ENCODE data around the gene ANXA5. TPM values are rescaled to one million over a fixed set of nuclear protein-coding genes. Genes with fewer than 3 reads are reported as not detected.

The ANXA5 gene
- total RNA-seq, 1 experiment from 2014 or later, result 280 TPM

GRCh38 chr4:121658125-121658524 lies 38.7 kb downstream of the ANXA5 start:
- Histone ChIP-seq H3K4me1 (ENCODE audit: insufficient read depth, low read length) (no peaks in the 10 kb centered on the region), H3K9me3 (ENCODE audit: low read length) (no peaks in the 10 kb centered on the region), H3K27ac (ENCODE audit: low read length) (no peak overlapping the region), H4K20me1 (ENCODE audit: low read length) (no peaks in the 10 kb centered on the region), H3K9ac (ENCODE audit: low read length) (no peak overlapping the region), H3K9me2 (replicated peaks; ENCODE audit: low read length) (no peaks in the 10 kb centered on the region), H3K27me3 (ENCODE audit: low read length) (no peaks in the 10 kb centered on the region), H3F3A (ENCODE audit: low read length, unreplicated experiment) (no peaks in the 10 kb centered on the region), H3K79me2 (ENCODE audit: low read length) (no peaks in the 10 kb centered on the region), H3K36me3 (ENCODE audit: low read depth, low read length) (no peaks in the 10 kb centered on the region), H3K4me3 (ENCODE audit: low read length) (no peak overlapping the region), H3K4me2 (ENCODE audit: low read length) (no peak overlapping the region), H2AFZ (ENCODE audit: low read length) (no peak overlapping the region)
- ChIA-PET POLR2A (ENCODE audit: unreplicated experiment) (no interaction called here), CTCF (no interaction called here)
- TF ChIP-seq EZH2phosphoT487 (IDR thresholded peaks at IDR 0.05; ENCODE audit: borderline replicate concordance, low read length) (no peak), CTCF (conservative IDR thresholded peaks at IDR 0.05; ENCODE audit: low read depth, low read length) (no peak), EZH2 (IDR thresholded peaks at IDR 0.05; ENCODE audit: low read length, unreplicated experiment) (no peak)
- ATAC-seq (no peak), DNase-seq (no peak)
- no TSS peak for BruUV-seq (replicated peaks)
- intact Hi-C loops (cut with micrococcal nuclease), result loop anchor here (5.0 kb wide), 1 partner anchor 79 kb away; no protein-coding TSS in a partner anchor

GRCh38 chr4:121656269-121656641 lies 40.5 kb downstream of the ANXA5 start:
- no peaks in the 10 kb centered on the region for H3K27me3 ChIP-seq (ENCODE audit: low read length)
- ChIA-PET CTCF (interaction anchor here (0.7 kb wide), 2 partner anchors 115 to 194 kb away, joined by 4 to 5 read pairs; no protein-coding TSS in a partner anchor), POLR2A (ENCODE audit: unreplicated experiment) (no interaction called here)
- H3K9ac ChIP-seq (ENCODE audit: low read length), result no peak overlapping the region
- intact Hi-C loops (cut with micrococcal nuclease), result loop anchor here (1.0 to 5.0 kb wide), 4 partner anchors 81 to 463 kb away; no protein-coding TSS in a partner anchor
- H3K9me3 ChIP-seq (ENCODE audit: low read length), result no peaks in the 10 kb centered on the region
- BruUV-seq (replicated peaks), result no TSS peak
- H3F3A ChIP-seq (ENCODE audit: low read length, unreplicated experiment), result no peaks in the 10 kb centered on the region
- no peaks in the 10 kb centered on the region for H3K36me3 ChIP-seq (ENCODE audit: low read depth, low read length)
- TF ChIP-seq CTCF (conservative IDR thresholded peaks at IDR 0.05; ENCODE audit: low read depth, low read length) (peak; percentile 59), EZH2 (IDR thresholded peaks at IDR 0.05; ENCODE audit: low read length, unreplicated experiment) (no peak)
- H2AFZ ChIP-seq (ENCODE audit: low read length), result no peak overlapping the region
- ATAC-seq (peak; percentile 69), DNase-seq (peak; percentile 62)
- no peaks in the 10 kb centered on the region for H3K9me2 ChIP-seq (replicated peaks; ENCODE audit: low read length)
- H3K27ac ChIP-seq (ENCODE audit: low read length), result no peak overlapping the region
- H3K4me2 ChIP-seq (ENCODE audit: low read length), result no peak overlapping the region
- H3K79me2 ChIP-seq (ENCODE audit: low read length), result no peaks in the 10 kb centered on the region
- H3K4me3 ChIP-seq (ENCODE audit: low read length), result no peak overlapping the region
- H3K4me1 ChIP-seq (ENCODE audit: insufficient read depth, low read length), result no peaks in the 10 kb centered on the region
- no peaks in the 10 kb centered on the region for H4K20me1 ChIP-seq (ENCODE audit: low read length)

GRCh38 chr4:121655320-121656268 lies 41.2 kb downstream of the ANXA5 start:
- no peaks in the 10 kb centered on the region for H3F3A ChIP-seq (ENCODE audit: low read length, unreplicated experiment)

More at GRCh38 chr4:121655320-121656268, 41.2 kb downstream of the ANXA5 start:
- no peaks in the 10 kb centered on the region for H3K9me2 ChIP-seq (replicated peaks; ENCODE audit: low read length)
- no peaks in the 10 kb centered on the region for H3K79me2 ChIP-seq (ENCODE audit: low read length)
- POLR2A ChIA-PET (ENCODE audit: unreplicated experiment), result no interaction called here
- H3K9me3 ChIP-seq (ENCODE audit: low read length), result no peaks in the 10 kb centered on the region
- H3K36me3 ChIP-seq (ENCODE audit: low read depth, low read length), result no peaks in the 10 kb centered on the region
- no peaks in the 10 kb centered on the region for H4K20me1 ChIP-seq (ENCODE audit: low read length)
- no peak overlapping the region for H3K4me2 ChIP-seq (ENCODE audit: low read length)
- DNase-seq (no peak), ATAC-seq (no peak)
- H3K9ac ChIP-seq (ENCODE audit: low read length), result no peak overlapping the region
- intact Hi-C loops (cut with micrococcal nuclease), result loop anchor here (1.0 to 5.0 kb wide), 5 partner anchors 82 to 463 kb away; no protein-coding TSS in a partner anchor
- no peaks in the 10 kb centered on the region for H3K27me3 ChIP-seq (ENCODE audit: low read length)
- no peaks in the 10 kb centered on the region for H3K4me1 ChIP-seq (ENCODE audit: insufficient read depth, low read length)
- BruUV-seq (replicated peaks), result no TSS peak
- TF ChIP-seq EZH2 (IDR thresholded peaks at IDR 0.05; ENCODE audit: low read length, unreplicated experiment) (no peak), EZH2phosphoT487 (IDR thresholded peaks at IDR 0.05; ENCODE audit: borderline replicate concordance, low read length) (no peak), CTCF (conservative IDR thresholded peaks at IDR 0.05; ENCODE audit: low read depth, low read length) (no peak)
- H2AFZ ChIP-seq (ENCODE audit: low read length), result no peak overlapping the region
- no peak overlapping the region for H3K4me3 ChIP-seq (ENCODE audit: low read length)
- CTCF ChIA-PET, result no interaction called here
- H3K27ac ChIP-seq (ENCODE audit: low read length), result no peak overlapping the region

Measured in PC-3 (cell line).